ENCODE data around the gene IRGM. TPM values are rescaled to one million over a fixed set of nuclear protein-coding genes. Genes with fewer than 3 reads are reported as not detected.

IRGM gene
- total and polyA plus RNA-seq, 2 of the 8 experiments (the other 6 are each of a cell fraction or from before 2014, with no cell fraction given), result 0.11 TPM; not detected in 1

- no peak for TF ChIP-seq TAF1 (IDR thresholded peaks at IDR 0.05; ENCODE audit: low read depth, low read length)
- TF ChIP-seq EZH2 (IDR thresholded peaks at IDR 0.05; ENCODE audit: low read depth, low read length, severe bottlenecking), result no peak
- TF ChIP-seq RAD21 (IDR thresholded peaks at IDR 0.05 in 1 of 2, conservative IDR thresholded peaks at IDR 0.05 in 1 of 2; ENCODE audit: low read depth in 2 of 2, low read length in 2 of 2), result peak; percentile 89 to 93
- no peak for TF ChIP-seq PHF8 (conservative IDR thresholded peaks at IDR 0.05; ENCODE audit: low read depth, low read length)
- TF ChIP-seq, protein P1, sequence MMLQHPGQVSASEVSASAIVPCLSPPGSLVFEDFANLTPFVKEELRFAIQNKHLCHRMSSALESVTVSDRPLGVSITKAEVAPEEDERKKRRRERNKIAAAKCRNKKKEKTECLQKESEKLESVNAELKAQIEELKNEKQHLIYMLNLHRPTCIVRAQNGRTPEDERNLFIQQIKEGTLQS (IDR thresholded peaks at IDR 0.05; ENCODE audit: insufficient read depth, low read depth, low read length), result peak; percentile 51; the same call in 1 of the 2 replicates
- TF ChIP-seq EP300 (IDR thresholded peaks at IDR 0.05; ENCODE audit: borderline replicate concordance in 1 of 2, low read depth in 2 of 2, low read length in 2 of 2), result no peak
- TF ChIP-seq JUN (IDR thresholded peaks at IDR 0.05; ENCODE audit: low read depth, low read length), result peak; percentile 88; the same call in 1 of the 2 replicates
- peak; percentile 63; the same call in 1 of the 2 replicates for TF ChIP-seq CEBPB (IDR thresholded peaks at IDR 0.05; ENCODE audit: low read depth, low read length)
- TF ChIP-seq CTCF (IDR thresholded peaks at IDR 0.05; ENCODE audit: control extremely low read depth in 1 of 3, insufficient read depth in 1 of 3, low read depth in 1 of 3, low read length in 3 of 3), result peak in 2 of 3 experiments; percentile 80; a peak in 3 of 4 replicates
- no peak for TF ChIP-seq CBX5 (IDR thresholded peaks at IDR 0.05; ENCODE audit: low read depth, low read length)
- no peak for TF ChIP-seq BRCA1 (IDR thresholded peaks at IDR 0.05; ENCODE audit: low read depth, low read length)
- TF ChIP-seq KDM5A (IDR thresholded peaks at IDR 0.05; ENCODE audit: low read length), result no peak
- TF ChIP-seq SP1 (IDR thresholded peaks at IDR 0.05; ENCODE audit: low read depth, low read length), result no peak
- TF ChIP-seq, protein P2, sequence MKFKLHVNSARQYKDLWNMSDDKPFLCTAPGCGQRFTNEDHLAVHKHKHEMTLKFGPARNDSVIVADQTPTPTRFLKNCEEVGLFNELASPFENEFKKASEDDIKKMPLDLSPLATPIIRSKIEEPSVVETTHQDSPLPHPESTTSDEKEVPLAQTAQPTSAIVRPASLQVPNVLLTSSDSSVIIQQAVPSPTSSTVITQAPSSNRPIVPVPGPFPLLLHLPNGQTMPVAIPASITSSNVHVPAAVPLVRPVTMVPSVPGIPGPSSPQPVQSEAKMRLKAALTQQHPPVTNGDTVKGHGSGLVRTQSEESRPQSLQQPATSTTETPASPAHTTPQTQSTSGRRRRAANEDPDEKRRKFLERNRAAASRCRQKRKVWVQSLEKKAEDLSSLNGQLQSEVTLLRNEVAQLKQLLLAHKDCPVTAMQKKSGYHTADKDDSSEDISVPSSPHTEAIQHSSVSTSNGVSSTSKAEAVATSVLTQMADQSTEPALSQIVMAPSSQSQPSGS (IDR thresholded peaks at IDR 0.05; ENCODE audit: low read length), result peak; percentile 96
- peak; percentile 98 for TF ChIP-seq MAX (IDR thresholded peaks at IDR 0.05)
- no peak for TF ChIP-seq POU5F1 (IDR thresholded peaks at IDR 0.05; ENCODE audit: low read depth, low read length)
These were observed 473 bp downstream of the IRGM start (continued) for GRCh38 chr5:150846654-150847333.

All from H1 (cell line).